ENCODE data around the gene LHPP. TPM values are rescaled to one million over a fixed set of nuclear protein-coding genes. Genes with fewer than 3 reads are reported as not detected.

The LHPP gene
- total and polyA plus RNA-seq, 8 donors, result 12.2 to 26.8 (median 15.0) TPM

GRCh38 chr10:124557167-124557566 lies 95.5 kb downstream of the LHPP start:
- no peaks in the 10 kb centered on the region for H3K9me3 ChIP-seq
- ATAC-seq (no peak), DNase-seq (peak in 1 of 4 donors; percentile 46)
- H3K27ac ChIP-seq, result no peak overlapping the region
- peaks cover 2 to 9% of the 10 kb centered on the region in 2 donors for H3K4me1 ChIP-seq
- TF ChIP-seq CTCF (IDR thresholded peaks at IDR 0.05), result no peak
- intact Hi-C loops (cut with DNase I), result no loop called here
- H3K27me3 ChIP-seq, result no peaks in the 10 kb centered on the region
- no peak overlapping the region for H3K4me3 ChIP-seq
- H3K36me3 ChIP-seq, result no peaks in the 10 kb centered on the region

- no peaks in the 10 kb centered on the region for H3K27me3 ChIP-seq
- peaks cover 2 to 9% of the 10 kb centered on the region in 2 donors for H3K4me1 ChIP-seq
- no peaks in the 10 kb centered on the region for H3K9me3 ChIP-seq
- ATAC-seq, result no peak
- intact Hi-C loops (cut with DNase I), result no loop called here
- no peaks in the 10 kb centered on the region for H3K36me3 ChIP-seq
- no peak overlapping the region for H3K4me3 ChIP-seq
- DNase-seq, result peak in 1 of 4 donors; percentile 58
- no peak overlapping the region for H3K27ac ChIP-seq
- TF ChIP-seq CTCF (IDR thresholded peaks at IDR 0.05), result no peak
Observed at GRCh38 chr10:124557648-124558338, 96.2 kb downstream of the LHPP start.

GRCh38 chr10:124558339-124559321 lies 97.0 kb downstream of the LHPP start:
- no peaks in the 10 kb centered on the region for H3K36me3 ChIP-seq
- ATAC-seq (no peak), DNase-seq (peak in 2 of 4 donors; percentile 32 to 61)
- no peak overlapping the region for H3K4me3 ChIP-seq
- no peak overlapping the region for H3K27ac ChIP-seq
- TF ChIP-seq CTCF (IDR thresholded peaks at IDR 0.05), result no peak
- no peaks in the 10 kb centered on the region for H3K9me3 ChIP-seq
- H3K27me3 ChIP-seq, result no peaks in the 10 kb centered on the region
- peaks cover 2 to 9% of the 10 kb centered on the region in 2 donors for H3K4me1 ChIP-seq
- intact Hi-C loops (cut with DNase I), result no loop called here

GRCh38 chr10:124559372-124560132 lies 97.9 kb downstream of the LHPP start:
- Histone ChIP-seq H3K4me1 (peaks cover 2 to 9% of the 10 kb centered on the region in 2 donors), H3K27ac (peak overlapping the region in 1 of 2 donors; percentile 44), H3K4me3 (no peak overlapping the region), H3K27me3 (no peaks in the 10 kb centered on the region), H3K9me3 (no peaks in the 10 kb centered on the region), H3K36me3 (no peaks in the 10 kb centered on the region)
- ATAC-seq (no peak), DNase-seq (peak in 2 of 4 donors; percentile 28 to 44)
- no peak for TF ChIP-seq CTCF (IDR thresholded peaks at IDR 0.05)
- intact Hi-C loops (cut with DNase I), result no loop called here

All from left lung (tissue), 10 donors.